Naive thymus-derived CD4-positive, alpha-beta T cell (primary cell): ENCODE results near the gene BCAT1. TPM values are rescaled to one million over a fixed set of nuclear protein-coding genes. Genes with fewer than 3 reads are reported as not detected.
"Not testable (repeated sequence)": the region's sequence is repeated elsewhere in the genome, so short reads cannot be mapped to it uniquely, and the experiment has no call there.

Experiments used
- ATAC-seq: fragments of 150-1000 bp; cut with Tn5 transposase; 2 replicates; pipeline ENCODE4 v1.10.0; 2021; ENCODE audit warnings: mild to moderate bottlenecking, moderate library complexity
- CTCF ChIA-PET: fragments of 350-600 bp; sonication (Branson Sonifier 250); formaldehyde crosslinking; loops from one replicate; lab custom pipeline; 2021; ENCODE audit warnings: antibody characterized with exemption; lab: Charles Lee
- POLR2A ChIA-PET: fragments of 350-600 bp; sonication (Branson Sonifier 250); formaldehyde crosslinking; loops from one replicate; lab custom pipeline; 2021; ENCODE audit warnings: antibody characterized with exemption, inconsistent platforms; lab: Charles Lee
- DNase-seq, 9 donors: peaks; one replicate each; pipeline versions ENCODE4 v3.0.0 to v3.0.0-alpha.2; 2020 to 2022; ENCODE audit warnings: mixed read lengths in 1 of 9
- H3K27ac ChIP-seq: one replicate; pipeline ENCODE4 v1.7.0; 2013; ENCODE audit warnings: mild to moderate bottlenecking, low read depth, low read length, moderate library complexity
- H3K27me3 ChIP-seq, 2 donors: one replicate each; pipeline ENCODE4 v1.7.0; 2013; ENCODE audit warnings: low read length in 2 of 2, mild to moderate bottlenecking in 2 of 2, moderate library complexity in 2 of 2; ENCODE audit not compliant: control insufficient read depth in 2 of 2, insufficient read depth in 2 of 2
- H3K36me3 ChIP-seq, 3 experiments: 1 replicate in 2 of 3; 2 replicates in 1 of 3; pipeline ENCODE4 v1.7.0; 2013; ENCODE audit warnings: low read length in 3 of 3, mild to moderate bottlenecking in 3 of 3, moderate library complexity in 1 of 3; ENCODE audit not compliant: insufficient read depth in 3 of 3, control insufficient read depth in 2 of 3
- H3K4me1 ChIP-seq, 2 donors: one replicate each; pipeline ENCODE4 v1.7.0; 2013; ENCODE audit warnings: low read length in 2 of 2, mild to moderate bottlenecking in 2 of 2, moderate library complexity in 1 of 2; ENCODE audit not compliant: control insufficient read depth in 2 of 2, insufficient read depth in 2 of 2
- H3K4me3 ChIP-seq: 2 replicates; pipeline ENCODE4 v1.7.0; 2013; ENCODE audit warnings: mild to moderate bottlenecking, low read length
- H3K9me3 ChIP-seq, 3 experiments: 1 replicate in 2 of 3; 2 replicates in 1 of 3; pipeline ENCODE4 v1.7.0; 2013; ENCODE audit warnings: low read length in 3 of 3; ENCODE audit not compliant: control insufficient read depth in 2 of 3
- H3K27ac Mint-ChIP-seq, 9 donors: one replicate each; pipeline ENCODE4 v1.8.0; 2020 to 2022; ENCODE audit warnings: mixed read lengths in 9 of 9, mild to moderate bottlenecking in 8 of 9, moderate library complexity in 5 of 9, inconsistent platforms in 2 of 9
- H3K27me3 Mint-ChIP-seq, 5 donors: one replicate each; pipeline ENCODE4 v1.8.0; 2021 to 2022; ENCODE audit warnings: mixed read lengths in 5 of 5, mild to moderate bottlenecking in 1 of 5
- H3K36me3 Mint-ChIP-seq, 5 donors: one replicate each; pipeline ENCODE4 v1.8.0; 2020 to 2022; ENCODE audit warnings: mixed read lengths in 5 of 5, mild to moderate bottlenecking in 3 of 5, inconsistent platforms in 1 of 5
- H3K4me1 Mint-ChIP-seq, 7 donors: one replicate each; pipeline ENCODE4 v1.8.0; 2020 to 2022; ENCODE audit warnings: mixed read lengths in 7 of 7, mild to moderate bottlenecking in 3 of 7, inconsistent platforms in 1 of 7
- H3K4me3 Mint-ChIP-seq, 10 donors: one replicate each; pipeline ENCODE4 v1.8.0; 2020 to 2022; ENCODE audit warnings: mild to moderate bottlenecking in 10 of 10, mixed read lengths in 10 of 10, moderate library complexity in 6 of 10, inconsistent platforms in 2 of 10
- H3K9me3 Mint-ChIP-seq, 11 donors: one replicate each; pipeline ENCODE4 v1.8.0; 2020 to 2022; ENCODE audit warnings: mixed read lengths in 11 of 11, mild to moderate bottlenecking in 4 of 11, inconsistent platforms in 1 of 11, moderate library complexity in 1 of 11
- intact Hi-C, 2 donors: fragments of 100-400 bp; cut with micrococcal nuclease; formaldehyde crosslinking; loops; one replicate each; pipeline ENCODE4 v1.15.1; 2023
- polyA plus RNA-seq, 2 donors: library from polyadenylated mRNA; unstranded; fragments of 300-500 nt; fragmentation: Illumina TruSeq; gene quantifications; one replicate each; pipeline ENCODE4 v1.2.3, GENCODE V29; 2021
- total RNA-seq, 6 experiments: library from RNA in 5 of 6; stranded (reverse) in 5 of 6; gene quantifications; 1 replicate in 5 of 6; 2 replicates in 1 of 6; pipeline ENCODE4 v1.2.3 and lab custom pipeline; 2021 to 2026

The BCAT1 gene
- total and polyA plus RNA-seq, 7 experiments from 2014 or later = 0.70 to 29.3 (median 1.1) TPM

GRCh38 chr12:24926080-24926479 is 22.8 kb downstream of the BCAT1 start:
- peaks cover 8 to 27% (median 9%) of the 10 kb centered on the region in 5 donors for H3K27me3 Mint-ChIP-seq
- H3K36me3 ChIP-seq, H3K27me3 ChIP-seq, H3K4me3 ChIP-seq, H3K27ac Mint-ChIP-seq, H3K9me3 ChIP-seq, POLR2A ChIA-PET, H3K4me1 ChIP-seq, H3K36me3 Mint-ChIP-seq, H3K27ac ChIP-seq, CTCF ChIA-PET, H3K4me3 Mint-ChIP-seq, ATAC-seq, intact Hi-C loops, DNase-seq: not testable (repeated sequence)
- peaks cover 0 to 16% (median 2%) of the 10 kb centered on the region in 11 donors for H3K9me3 Mint-ChIP-seq
- peaks cover 0 to 11% (median 0%) of the 10 kb centered on the region in 7 donors for H3K4me1 Mint-ChIP-seq

GRCh38 chr12:24922090-24922489 is 26.8 kb downstream of the BCAT1 start:
- no peaks in the 10 kb centered on the region for H3K9me3 ChIP-seq
- H3K27me3 ChIP-seq = no peaks in the 10 kb centered on the region
- H3K4me3 Mint-ChIP-seq = no peak overlapping the region
- peaks cover 0 to 3% (median 0%) of the 10 kb centered on the region in 5 donors for H3K36me3 Mint-ChIP-seq
- peaks cover 0 to 14% (median 2%) of the 10 kb centered on the region in 11 donors for H3K9me3 Mint-ChIP-seq
- DNase-seq (no peak), ATAC-seq (peak; percentile 38)
- ChIA-PET CTCF (no interaction called here), POLR2A (no interaction called here)
- H3K27me3 Mint-ChIP-seq = peaks cover 0 to 8% (median 0%) of the 10 kb centered on the region in 5 donors
- H3K4me1 ChIP-seq = no peaks in the 10 kb centered on the region
- H3K4me3 ChIP-seq = no peak overlapping the region
- H3K27ac Mint-ChIP-seq = no peak overlapping the region
- peaks cover 0 to 21% (median 0%) of the 10 kb centered on the region in 7 donors for H3K4me1 Mint-ChIP-seq
- intact Hi-C loops = no loop called here
- H3K27ac ChIP-seq = no peak overlapping the region
- H3K36me3 ChIP-seq = no peaks in the 10 kb centered on the region

DNA sequence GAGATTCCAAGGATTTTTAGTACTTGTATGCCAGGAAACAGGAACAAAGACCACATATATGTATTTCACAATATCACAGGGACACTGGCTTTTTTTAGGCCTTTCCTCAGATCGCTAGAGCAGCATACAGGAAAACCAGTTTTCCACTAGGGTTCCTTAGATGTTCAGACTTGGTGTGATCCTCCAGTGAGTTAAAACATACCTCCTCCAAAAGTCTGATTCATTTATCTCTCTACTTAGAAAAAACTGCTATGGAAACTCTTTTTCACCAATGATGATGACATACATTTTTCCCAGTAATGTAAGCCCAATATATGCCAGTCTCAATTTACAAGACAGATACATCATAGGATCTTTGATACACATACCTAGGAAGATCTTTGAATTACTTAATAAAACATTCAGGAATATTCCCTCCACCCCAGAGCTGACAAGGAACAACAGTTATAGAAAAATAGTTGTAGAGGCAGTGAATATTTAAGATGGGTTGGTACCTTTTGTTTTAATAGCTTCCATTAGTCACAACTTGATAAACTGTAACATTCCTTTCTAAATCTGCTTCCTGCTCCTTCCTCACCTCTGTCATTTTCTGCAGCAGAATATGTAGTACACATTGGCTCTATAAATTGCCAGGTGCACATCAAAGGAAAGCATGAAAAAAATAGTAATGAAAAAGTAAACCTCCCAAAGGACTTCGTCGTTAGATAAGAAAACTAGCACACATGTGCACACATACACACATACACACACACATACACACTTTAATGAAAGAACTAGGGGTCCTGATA is 27.5 kb downstream of the BCAT1 start:
- H3K4me1 Mint-ChIP-seq = peaks cover 0 to 21% (median 0%) of the 10 kb centered on the region in 7 donors
- no peaks in the 10 kb centered on the region for H3K36me3 ChIP-seq

DNA sequence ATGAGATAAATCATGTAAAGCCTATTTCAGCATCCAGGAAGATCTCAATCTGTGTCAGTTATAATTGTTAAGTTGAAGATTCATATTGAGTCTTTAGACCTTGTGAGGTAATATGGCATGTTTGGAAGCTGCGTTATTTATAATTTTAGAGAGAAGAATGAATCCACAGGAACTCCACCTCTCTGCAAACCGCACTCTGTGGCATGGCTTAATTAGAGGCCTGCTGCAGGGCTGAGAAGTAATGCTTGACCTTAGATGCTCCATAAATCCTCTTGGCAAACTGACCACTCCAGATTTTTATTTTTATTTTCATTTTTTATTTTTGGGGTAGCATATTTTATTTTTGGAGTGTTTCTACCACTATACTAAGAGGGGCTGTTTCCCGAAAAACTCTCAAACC is 28.8 kb downstream of the BCAT1 start:
- H3K9me3 Mint-ChIP-seq = peaks cover 0 to 8% (median 0%) of the 10 kb centered on the region in 11 donors
- H3K36me3 Mint-ChIP-seq = peaks cover 0 to 3% (median 0%) of the 10 kb centered on the region in 5 donors
- peaks cover 0 to 21% (median 0%) of the 10 kb centered on the region in 7 donors for H3K4me1 Mint-ChIP-seq
- no peaks in the 10 kb centered on the region for H3K4me1 ChIP-seq
- no peak overlapping the region for H3K27ac Mint-ChIP-seq
- no peak for ATAC-seq
- POLR2A ChIA-PET = no interaction called here
- no peaks in the 10 kb centered on the region for H3K9me3 ChIP-seq
- no peaks in the 10 kb centered on the region for H3K27me3 ChIP-seq
- no peak overlapping the region for H3K4me3 Mint-ChIP-seq
- peaks cover 0 to 4% (median 0%) of the 10 kb centered on the region in 5 donors for H3K27me3 Mint-ChIP-seq
- intact Hi-C loops = no loop called here
- H3K4me3 ChIP-seq = no peak overlapping the region
- CTCF ChIA-PET = no interaction called here
- no peak for DNase-seq
- no peak overlapping the region for H3K27ac ChIP-seq
- H3K36me3 ChIP-seq = no peaks in the 10 kb centered on the region

More for the DNA sequence above, 27.5 kb downstream of the BCAT1 start:
- Histone ChIP-seq H3K27me3 (no peaks in the 10 kb centered on the region), H3K4me1 (no peaks in the 10 kb centered on the region), H3K27ac (no peak overlapping the region), H3K9me3 (no peaks in the 10 kb centered on the region), H3K4me3 (no peak overlapping the region)
- Mint-ChIP-seq H3K9me3 (peaks cover 0 to 10% (median 1%) of the 10 kb centered on the region in 11 donors), H3K4me3 (no peak overlapping the region), H3K27me3 (peaks cover 0 to 4% (median 0%) of the 10 kb centered on the region in 5 donors), H3K27ac (no peak overlapping the region), H3K36me3 (peaks cover 0 to 3% (median 0%) of the 10 kb centered on the region in 5 donors)
- no peak for ATAC-seq
- ChIA-PET CTCF (no interaction called here), POLR2A (interaction anchor here (0.7 kb wide), 1 partner anchor 1760 kb away, joined by 3 read pairs; no protein-coding TSS in a partner anchor)
- no peak for DNase-seq
- intact Hi-C loops = no loop called here

DNA sequence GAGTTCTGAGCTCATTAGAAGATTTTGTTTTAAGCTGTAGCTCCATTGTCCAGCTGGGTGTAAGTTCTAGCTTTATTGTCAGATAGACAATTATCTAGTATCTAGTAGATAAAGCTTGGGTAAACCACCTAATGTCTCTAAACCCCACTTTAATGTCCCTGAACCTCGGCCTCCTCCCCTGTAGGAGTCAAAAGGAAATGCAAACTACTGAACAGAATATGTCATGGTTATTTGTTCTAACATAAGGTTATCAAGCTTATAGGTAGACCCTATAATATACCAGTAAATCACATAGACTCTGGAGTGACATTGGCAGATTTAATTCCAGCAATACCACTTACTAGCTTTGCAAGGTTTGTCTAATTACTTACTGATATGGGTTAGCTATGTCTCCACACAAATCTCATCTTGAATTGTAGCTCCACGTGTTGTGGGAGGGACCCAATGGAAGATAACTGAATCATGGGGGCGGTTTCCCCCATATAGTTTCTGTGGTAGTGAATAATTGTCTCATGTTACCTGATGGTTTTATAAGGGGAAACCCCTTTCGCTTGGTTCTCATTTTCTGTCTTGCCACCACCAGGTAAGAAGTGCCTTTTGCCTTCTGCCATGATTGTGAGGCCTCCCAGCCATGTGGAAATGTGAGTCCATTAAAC is 29.4 kb downstream of the BCAT1 start:
- H3K36me3 ChIP-seq = no peaks in the 10 kb centered on the region
- intact Hi-C loops = no loop called here
- H3K4me3 ChIP-seq = no peak overlapping the region
- peaks cover 0 to 21% (median 0%) of the 10 kb centered on the region in 7 donors for H3K4me1 Mint-ChIP-seq
- H3K9me3 ChIP-seq = no peaks in the 10 kb centered on the region
- DNase-seq (peak in 1 of 9 donors; percentile 40), ATAC-seq (no peak)
- no peaks in the 10 kb centered on the region for H3K4me1 ChIP-seq
- no peak overlapping the region for H3K27ac Mint-ChIP-seq
- ChIA-PET POLR2A (no interaction called here), CTCF (no interaction called here)
- peaks cover 0 to 3% (median 0%) of the 10 kb centered on the region in 5 donors for H3K36me3 Mint-ChIP-seq
- H3K4me3 Mint-ChIP-seq = no peak overlapping the region
- H3K9me3 Mint-ChIP-seq = peaks cover 0 to 2% (median 0%) of the 10 kb centered on the region in 11 donors
- no peak overlapping the region for H3K27ac ChIP-seq
- no peaks in the 10 kb centered on the region for H3K27me3 ChIP-seq
- H3K27me3 Mint-ChIP-seq = peaks cover 0 to 4% (median 0%) of the 10 kb centered on the region in 5 donors

- Mint-ChIP-seq H3K4me1 (peaks cover 0 to 21% (median 0%) of the 10 kb centered on the region in 7 donors), H3K27ac (no peak overlapping the region), H3K27me3 (peaks cover 0 to 4% (median 0%) of the 10 kb centered on the region in 5 donors), H3K4me3 (no peak overlapping the region), H3K36me3 (peaks cover 0 to 3% (median 0%) of the 10 kb centered on the region in 5 donors), H3K9me3 (peaks cover 0 to 2% (median 0%) of the 10 kb centered on the region in 11 donors)
- no peaks in the 10 kb centered on the region for H3K36me3 ChIP-seq
- ATAC-seq (no peak), DNase-seq (no peak)
- H3K4me1 ChIP-seq = no peaks in the 10 kb centered on the region
- no peak overlapping the region for H3K4me3 ChIP-seq
- intact Hi-C loops = no loop called here
- no peaks in the 10 kb centered on the region for H3K27me3 ChIP-seq
- ChIA-PET CTCF (no interaction called here), POLR2A (no interaction called here)
- no peak overlapping the region for H3K27ac ChIP-seq
- no peaks in the 10 kb centered on the region for H3K9me3 ChIP-seq
Measured at GRCh38 chr12:24918596-24918995, 30.3 kb downstream of the BCAT1 start.
